ENCODE data around the gene ZNG1F. TPM values are rescaled to one million over a fixed set of nuclear protein-coding genes. Genes with fewer than 3 reads are reported as not detected.
"Not testable (repeated sequence)": the region's sequence is repeated elsewhere in the genome, so short reads cannot be mapped to it uniquely, and the experiment has no call there.

Gene ZNG1F
- total and polyA plus RNA-seq, 7 experiments from 2014 or later: 6.4 to 12.4 (median 11.8) TPM

GRCh38 chr9:41128581-41128980 is 60.5 kb downstream of the ZNG1F start, which contains the start of gene FOXD4L6:
FOXD4L6 (minus strand) TSS chr9:41128681; CDS start chr9:41128383, 298 bp downstream.
- POLR2A ChIA-PET; H3K36me3 Mint-ChIP-seq; H3K27ac Mint-ChIP-seq; H3K4me1 ChIP-seq (ENCODE audit: control insufficient read depth in 2 of 2, insufficient read depth in 2 of 2, low read length in 2 of 2); H3K36me3 ChIP-seq (ENCODE audit: control insufficient read depth in 2 of 3, insufficient read depth in 3 of 3, low read length in 3 of 3); CTCF ChIA-PET; H3K4me1 Mint-ChIP-seq; H3K4me3 ChIP-seq (ENCODE audit: low read length); H3K27me3 Mint-ChIP-seq; ATAC-seq; H3K9me3 ChIP-seq (ENCODE audit: control insufficient read depth in 2 of 3, low read length in 3 of 3); H3K27ac ChIP-seq (ENCODE audit: low read depth, low read length); DNase-seq; H3K4me3 Mint-ChIP-seq; H3K9me3 Mint-ChIP-seq; intact Hi-C loops (cut with micrococcal nuclease); H3K27me3 ChIP-seq (ENCODE audit: control insufficient read depth in 2 of 2, insufficient read depth in 2 of 2, low read length in 2 of 2): not testable (repeated sequence)

- H3K9me3 ChIP-seq (ENCODE audit: control insufficient read depth in 2 of 3, low read length in 3 of 3); H3K9me3 Mint-ChIP-seq; DNase-seq; intact Hi-C loops (cut with micrococcal nuclease); H3K36me3 ChIP-seq (ENCODE audit: control insufficient read depth in 2 of 3, insufficient read depth in 3 of 3, low read length in 3 of 3); H3K27me3 Mint-ChIP-seq; H3K4me3 ChIP-seq (ENCODE audit: low read length); H3K4me1 Mint-ChIP-seq; H3K27ac Mint-ChIP-seq; H3K4me1 ChIP-seq (ENCODE audit: control insufficient read depth in 2 of 2, insufficient read depth in 2 of 2, low read length in 2 of 2); H3K4me3 Mint-ChIP-seq; ATAC-seq; H3K27ac ChIP-seq (ENCODE audit: low read depth, low read length); H3K27me3 ChIP-seq (ENCODE audit: control insufficient read depth in 2 of 2, insufficient read depth in 2 of 2, low read length in 2 of 2); POLR2A ChIA-PET; CTCF ChIA-PET; H3K36me3 Mint-ChIP-seq: not testable (repeated sequence)
These were observed 62.2 kb downstream of the ZNG1F start for GRCh38 chr9:41126746-41127446.

- H3K36me3 Mint-ChIP-seq; H3K4me3 ChIP-seq (ENCODE audit: low read length); H3K9me3 ChIP-seq (ENCODE audit: control insufficient read depth in 2 of 3, low read length in 3 of 3); H3K27ac ChIP-seq (ENCODE audit: low read depth, low read length); H3K4me1 ChIP-seq (ENCODE audit: control insufficient read depth in 2 of 2, insufficient read depth in 2 of 2, low read length in 2 of 2); H3K4me1 Mint-ChIP-seq; H3K27me3 ChIP-seq (ENCODE audit: control insufficient read depth in 2 of 2, insufficient read depth in 2 of 2, low read length in 2 of 2); H3K9me3 Mint-ChIP-seq; POLR2A ChIA-PET; H3K36me3 ChIP-seq (ENCODE audit: control insufficient read depth in 2 of 3, insufficient read depth in 3 of 3, low read length in 3 of 3); ATAC-seq; H3K27me3 Mint-ChIP-seq; H3K27ac Mint-ChIP-seq; CTCF ChIA-PET; H3K4me3 Mint-ChIP-seq; DNase-seq; intact Hi-C loops (cut with micrococcal nuclease): not testable (repeated sequence)
These were observed 63.2 kb downstream of the ZNG1F start for GRCh38 chr9:41125936-41126335.

GRCh38 chr9:41125109-41125658 is 63.9 kb downstream of the ZNG1F start:
- H3K4me3 Mint-ChIP-seq; H3K36me3 ChIP-seq (ENCODE audit: control insufficient read depth in 2 of 3, insufficient read depth in 3 of 3, low read length in 3 of 3); H3K27me3 ChIP-seq (ENCODE audit: control insufficient read depth in 2 of 2, insufficient read depth in 2 of 2, low read length in 2 of 2); H3K4me1 ChIP-seq (ENCODE audit: control insufficient read depth in 2 of 2, insufficient read depth in 2 of 2, low read length in 2 of 2); H3K9me3 ChIP-seq (ENCODE audit: control insufficient read depth in 2 of 3, low read length in 3 of 3); intact Hi-C loops (cut with micrococcal nuclease); POLR2A ChIA-PET; H3K27ac ChIP-seq (ENCODE audit: low read depth, low read length); H3K4me1 Mint-ChIP-seq; ATAC-seq; H3K4me3 ChIP-seq (ENCODE audit: low read length); H3K9me3 Mint-ChIP-seq; H3K36me3 Mint-ChIP-seq; CTCF ChIA-PET; DNase-seq; H3K27me3 Mint-ChIP-seq; H3K27ac Mint-ChIP-seq: not testable (repeated sequence)

- CTCF ChIA-PET; H3K4me3 Mint-ChIP-seq; intact Hi-C loops (cut with micrococcal nuclease): not testable (repeated sequence)
These were observed 64.6 kb downstream of the ZNG1F start for GRCh38 chr9:41124250-41125108.

GRCh38 chr9:41123812-41124211 is 65.3 kb downstream of the ZNG1F start:
- H3K9me3 ChIP-seq (ENCODE audit: control insufficient read depth in 2 of 3, low read length in 3 of 3); H3K27ac Mint-ChIP-seq; CTCF ChIA-PET; POLR2A ChIA-PET; H3K4me1 ChIP-seq (ENCODE audit: control insufficient read depth in 2 of 2, insufficient read depth in 2 of 2, low read length in 2 of 2); H3K36me3 ChIP-seq (ENCODE audit: control insufficient read depth in 2 of 3, insufficient read depth in 3 of 3, low read length in 3 of 3); DNase-seq; H3K27me3 ChIP-seq (ENCODE audit: control insufficient read depth in 2 of 2, insufficient read depth in 2 of 2, low read length in 2 of 2); H3K9me3 Mint-ChIP-seq; H3K27ac ChIP-seq (ENCODE audit: low read depth, low read length); H3K36me3 Mint-ChIP-seq; H3K4me1 Mint-ChIP-seq; intact Hi-C loops (cut with micrococcal nuclease); H3K27me3 Mint-ChIP-seq; H3K4me3 ChIP-seq (ENCODE audit: low read length); H3K4me3 Mint-ChIP-seq: not testable (repeated sequence)
- ATAC-seq: peak; percentile 12

More at GRCh38 chr9:41124250-41125108, 64.6 kb downstream of the ZNG1F start:
- DNase-seq; H3K9me3 Mint-ChIP-seq; H3K4me1 ChIP-seq (ENCODE audit: control insufficient read depth in 2 of 2, insufficient read depth in 2 of 2, low read length in 2 of 2); H3K27me3 Mint-ChIP-seq; H3K27ac Mint-ChIP-seq; H3K4me1 Mint-ChIP-seq; H3K27ac ChIP-seq (ENCODE audit: low read depth, low read length); ATAC-seq; POLR2A ChIA-PET; H3K36me3 ChIP-seq (ENCODE audit: control insufficient read depth in 2 of 3, insufficient read depth in 3 of 3, low read length in 3 of 3); H3K4me3 ChIP-seq (ENCODE audit: low read length); H3K36me3 Mint-ChIP-seq; H3K9me3 ChIP-seq (ENCODE audit: control insufficient read depth in 2 of 3, low read length in 3 of 3); H3K27me3 ChIP-seq (ENCODE audit: control insufficient read depth in 2 of 2, insufficient read depth in 2 of 2, low read length in 2 of 2): not testable (repeated sequence)

GRCh38 chr9:41123396-41123795 is 65.7 kb downstream of the ZNG1F start:
- H3K27ac Mint-ChIP-seq; H3K4me3 ChIP-seq (ENCODE audit: low read length); H3K9me3 ChIP-seq (ENCODE audit: control insufficient read depth in 2 of 3, low read length in 3 of 3); H3K4me3 Mint-ChIP-seq; H3K4me1 ChIP-seq (ENCODE audit: control insufficient read depth in 2 of 2, insufficient read depth in 2 of 2, low read length in 2 of 2); DNase-seq; POLR2A ChIA-PET; H3K36me3 Mint-ChIP-seq; H3K4me1 Mint-ChIP-seq; H3K9me3 Mint-ChIP-seq; intact Hi-C loops (cut with micrococcal nuclease); H3K27ac ChIP-seq (ENCODE audit: low read depth, low read length); CTCF ChIA-PET; H3K27me3 Mint-ChIP-seq; ATAC-seq; H3K36me3 ChIP-seq (ENCODE audit: control insufficient read depth in 2 of 3, insufficient read depth in 3 of 3, low read length in 3 of 3); H3K27me3 ChIP-seq (ENCODE audit: control insufficient read depth in 2 of 2, insufficient read depth in 2 of 2, low read length in 2 of 2): not testable (repeated sequence)
